8988T (cell line): ENCODE data around the gene KCNT1.

Experiments used
- DNase-seq: peaks from one replicate; pipeline ENCODE4 v3.0.0; 2011

KCNT1 gene

DNA sequence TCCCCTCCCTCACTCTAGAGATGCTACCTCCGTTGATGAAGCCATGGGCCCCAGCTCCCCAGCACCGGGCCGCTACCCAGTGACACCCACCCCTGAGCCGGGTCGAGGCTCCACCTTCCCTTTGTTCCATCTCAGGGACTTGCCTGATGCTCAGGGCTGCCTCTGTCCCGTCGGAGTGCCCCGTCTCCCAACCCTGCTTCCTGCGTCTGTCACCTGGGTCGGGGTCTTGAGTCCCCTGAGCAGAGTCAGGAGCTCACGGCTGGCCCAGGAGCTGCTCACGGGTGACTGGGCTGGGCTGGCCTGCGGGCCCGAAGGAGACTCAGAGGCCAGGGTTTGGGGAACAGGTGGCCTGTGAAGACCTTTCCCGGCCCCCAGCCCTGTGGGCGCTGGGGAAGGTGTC lies 85.3 kb downstream of the KCNT1 start:
- no peak for DNase-seq

DNA sequence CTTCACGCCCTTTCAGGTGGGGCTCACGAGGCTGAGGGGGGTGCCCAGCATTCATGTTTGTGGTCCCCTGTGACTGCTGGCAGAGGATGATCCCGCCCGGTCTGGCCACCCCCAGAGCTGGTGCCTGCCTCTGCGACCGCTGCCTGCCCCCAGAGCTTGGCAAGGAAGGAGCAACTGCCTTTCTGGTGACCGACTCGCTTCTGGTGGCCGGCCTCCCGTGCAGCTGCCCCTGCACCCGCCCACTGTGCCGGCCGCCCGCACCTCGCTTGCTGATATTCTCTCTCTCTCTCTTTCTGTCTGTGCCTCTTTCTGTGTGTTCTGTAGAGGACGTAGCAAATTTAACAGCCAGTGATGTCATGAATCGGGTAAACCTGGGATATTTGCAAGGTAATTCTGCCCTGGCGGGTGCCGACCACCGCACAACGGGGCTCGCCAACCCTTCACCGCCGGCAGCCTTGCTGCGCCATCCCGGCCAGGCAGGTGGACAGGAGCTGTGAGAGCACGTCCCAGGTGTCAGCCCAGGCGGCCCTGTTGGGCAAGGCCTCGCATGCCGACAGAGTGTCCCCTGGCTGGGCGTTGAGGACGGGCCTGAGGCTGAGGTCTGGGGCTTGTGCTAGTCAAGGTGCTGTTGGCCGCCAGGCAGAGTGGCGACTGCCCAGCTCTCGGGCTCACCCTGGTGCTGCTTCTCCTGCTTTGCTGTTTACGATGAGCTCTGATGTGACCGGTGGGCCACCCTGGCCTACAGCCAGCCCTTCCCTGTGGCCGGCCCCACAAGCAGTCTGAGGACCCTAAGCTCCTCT lies 86.0 kb downstream of the KCNT1 start:
- DNase-seq: no peak

DNA sequence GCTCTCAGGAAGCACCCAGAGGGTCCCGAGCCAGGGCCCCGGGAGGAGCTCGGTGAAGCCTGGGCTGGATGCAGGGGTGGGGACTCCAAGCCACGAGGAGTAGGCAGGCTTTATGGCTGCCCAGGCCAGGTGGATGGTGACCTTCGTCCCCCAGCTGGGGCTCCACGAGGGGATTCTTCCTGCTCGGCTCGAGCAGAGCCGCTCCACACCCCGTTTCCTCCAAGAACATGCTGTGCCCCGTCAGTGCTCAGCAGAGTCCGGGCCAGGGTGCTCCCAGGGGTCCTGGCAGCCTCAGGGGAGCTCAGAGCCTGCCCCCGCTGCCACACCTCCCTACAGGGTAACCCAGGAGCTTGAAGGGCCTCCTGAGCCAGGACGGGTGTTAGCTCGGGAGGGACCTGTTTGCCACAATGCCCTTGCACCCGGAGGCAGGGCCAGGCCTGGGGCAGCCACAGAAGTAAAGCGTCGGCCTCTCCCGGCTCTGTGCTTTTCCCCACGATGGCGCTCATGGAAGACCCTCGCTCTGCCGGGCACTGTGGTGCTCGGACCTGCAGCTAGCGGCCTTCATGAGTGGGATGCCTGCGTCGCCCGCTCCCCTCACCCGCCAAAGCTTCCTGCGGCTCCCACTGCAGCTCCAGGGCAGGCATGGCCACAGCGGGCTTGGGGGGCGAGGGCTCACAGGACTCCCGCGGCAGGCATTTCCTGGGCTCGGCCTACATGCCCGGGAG lies 86.8 kb downstream of the KCNT1 start:
- DNase-seq: no peak

DNA sequence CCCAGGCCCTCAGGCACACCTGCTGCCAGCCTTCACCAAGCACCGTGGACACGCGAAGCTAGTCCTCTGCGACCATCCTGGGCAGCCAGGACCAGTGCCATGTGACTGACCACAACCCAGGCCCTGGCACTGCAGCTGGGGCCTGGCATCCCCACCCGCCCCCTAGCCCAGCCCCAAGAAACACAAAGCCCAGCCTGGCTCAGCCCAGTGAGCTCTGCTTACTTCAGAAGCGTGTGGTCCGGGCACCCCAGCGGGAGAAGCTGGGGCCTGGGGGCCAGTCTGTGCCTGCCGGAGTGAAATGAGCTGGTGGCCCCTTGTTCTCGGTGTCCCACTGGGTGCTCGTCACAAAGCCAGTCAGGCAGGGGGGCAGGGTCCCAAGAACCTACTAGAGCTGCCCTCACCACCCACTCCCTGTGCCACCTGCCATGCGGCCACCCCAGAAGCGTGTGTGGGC lies 87.9 kb downstream of the KCNT1 start:
- peak; percentile 34 for DNase-seq

DNA sequence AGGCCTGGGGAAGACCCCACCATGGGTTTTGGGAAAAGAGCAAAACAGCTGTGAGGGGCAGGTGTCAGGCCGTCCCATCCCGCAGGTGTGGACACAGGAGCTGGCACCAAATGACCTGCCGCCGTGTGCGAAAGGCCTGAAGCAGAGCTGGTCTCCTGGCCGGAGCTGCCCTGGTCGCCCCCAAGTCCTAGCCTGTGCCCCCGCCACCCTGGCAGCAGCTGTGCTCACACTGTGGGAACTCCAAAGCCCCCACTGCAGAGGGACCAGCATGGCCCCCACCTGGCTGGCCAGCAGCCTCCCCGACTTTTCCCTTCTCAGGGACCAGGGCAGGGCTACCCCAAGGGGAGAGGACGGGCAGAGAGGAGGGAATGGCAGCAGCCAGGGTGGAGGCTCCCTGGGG lies 88.4 kb downstream of the KCNT1 start:
- no peak for DNase-seq

DNA sequence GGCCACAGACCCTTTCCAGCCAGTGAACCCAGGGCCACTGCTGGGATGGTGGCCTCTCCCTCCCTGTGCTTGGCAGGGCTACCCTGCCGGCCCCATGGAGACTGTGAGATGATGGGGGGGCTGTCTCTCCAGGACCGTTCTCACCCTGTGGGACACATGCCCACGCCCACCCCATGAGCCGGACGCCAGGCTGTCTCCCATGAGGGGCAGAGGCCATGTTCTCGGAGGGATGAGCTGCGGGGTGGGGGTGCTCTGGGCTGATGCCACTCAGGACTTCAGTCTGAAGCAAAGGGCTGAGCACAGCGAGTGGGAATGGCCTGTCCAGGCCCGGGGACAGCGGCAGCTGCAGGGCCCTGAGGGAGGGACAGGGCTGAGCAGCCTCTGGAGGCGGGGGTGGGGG lies 88.9 kb downstream of the KCNT1 start:
- DNase-seq: no peak

DNA sequence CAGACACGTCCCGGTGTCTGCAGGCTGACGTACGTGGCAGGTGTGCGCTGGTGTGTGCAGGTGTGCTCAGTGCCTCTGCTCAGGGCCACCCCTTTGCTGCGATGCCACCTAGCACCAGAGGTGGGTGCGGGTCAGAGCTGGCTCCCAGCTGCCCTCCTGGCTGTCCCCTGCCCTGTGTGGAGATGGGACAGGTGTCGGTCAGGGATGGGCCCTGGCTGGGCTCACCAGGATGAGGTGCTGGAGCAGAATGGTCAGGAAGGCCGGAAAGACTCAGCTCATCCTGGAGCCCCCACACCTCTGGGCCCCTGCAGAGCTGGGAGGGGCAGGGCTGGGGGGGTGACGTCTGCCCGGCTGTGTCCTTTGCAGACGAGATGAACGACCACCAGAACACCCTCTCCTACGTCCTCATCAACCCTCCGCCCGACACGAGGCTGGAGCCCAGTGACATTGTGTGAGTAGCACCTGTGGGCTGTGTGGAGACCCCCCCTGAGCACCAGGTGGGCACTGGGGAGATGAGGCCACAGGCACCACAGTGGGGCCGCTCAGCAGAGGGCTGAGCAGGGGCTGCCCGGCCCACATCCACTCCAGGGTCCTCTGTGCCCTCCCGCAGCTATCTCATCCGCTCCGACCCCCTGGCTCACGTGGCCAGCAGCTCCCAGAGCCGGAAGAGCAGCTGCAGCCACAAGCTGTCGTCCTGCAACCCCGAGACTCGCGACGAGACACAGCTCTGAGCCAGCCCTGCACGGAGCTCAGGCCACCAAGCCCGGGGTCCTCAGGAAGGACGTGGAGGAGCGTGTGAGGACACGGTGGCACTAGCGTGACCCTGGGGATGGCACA lies 89.7 kb downstream of the KCNT1 start:
- DNase-seq: no peak

DNA sequence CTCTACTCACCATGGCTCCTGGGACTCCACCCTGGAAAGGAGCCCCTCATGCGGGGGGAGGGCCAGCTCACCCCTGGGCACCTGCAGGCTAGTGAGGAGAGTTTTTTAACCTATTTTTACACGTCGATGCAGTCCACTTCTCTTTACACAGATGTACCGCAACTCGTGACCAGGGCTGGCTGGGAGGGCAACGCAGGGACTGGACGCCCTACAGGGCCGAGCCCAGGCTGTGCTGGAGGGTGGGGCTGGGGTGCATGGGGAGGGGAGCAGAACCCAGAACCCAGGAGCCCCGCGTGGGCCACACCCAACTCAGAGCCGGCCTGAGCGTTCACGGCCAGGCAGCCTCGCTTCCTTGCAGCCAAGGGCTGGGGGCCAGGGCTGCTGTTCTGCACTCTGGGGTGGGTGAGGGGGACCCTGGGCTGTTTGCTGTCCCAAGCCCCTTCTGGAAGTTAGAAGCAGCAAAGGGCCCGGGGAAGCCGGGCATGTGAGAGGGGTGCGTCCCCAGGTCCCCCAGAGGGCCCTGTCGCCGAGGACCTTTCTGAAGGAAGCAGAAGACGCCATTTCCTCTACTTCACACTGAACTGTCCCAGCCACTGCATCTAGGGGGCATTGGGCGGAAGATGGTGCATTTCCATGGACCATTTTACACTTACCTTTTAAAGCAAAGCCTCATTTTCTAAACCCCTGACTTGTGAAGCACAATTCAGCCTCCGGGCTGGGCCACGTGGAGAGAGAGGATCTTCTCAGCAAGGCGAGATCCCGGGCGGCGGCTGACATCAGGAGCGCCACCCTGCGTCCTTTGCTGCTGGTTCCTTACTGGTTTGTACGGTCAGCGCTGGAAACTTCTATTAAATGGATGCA lies 90.5 kb downstream of the KCNT1 start:
- DNase-seq: peak; percentile 31

DNA sequence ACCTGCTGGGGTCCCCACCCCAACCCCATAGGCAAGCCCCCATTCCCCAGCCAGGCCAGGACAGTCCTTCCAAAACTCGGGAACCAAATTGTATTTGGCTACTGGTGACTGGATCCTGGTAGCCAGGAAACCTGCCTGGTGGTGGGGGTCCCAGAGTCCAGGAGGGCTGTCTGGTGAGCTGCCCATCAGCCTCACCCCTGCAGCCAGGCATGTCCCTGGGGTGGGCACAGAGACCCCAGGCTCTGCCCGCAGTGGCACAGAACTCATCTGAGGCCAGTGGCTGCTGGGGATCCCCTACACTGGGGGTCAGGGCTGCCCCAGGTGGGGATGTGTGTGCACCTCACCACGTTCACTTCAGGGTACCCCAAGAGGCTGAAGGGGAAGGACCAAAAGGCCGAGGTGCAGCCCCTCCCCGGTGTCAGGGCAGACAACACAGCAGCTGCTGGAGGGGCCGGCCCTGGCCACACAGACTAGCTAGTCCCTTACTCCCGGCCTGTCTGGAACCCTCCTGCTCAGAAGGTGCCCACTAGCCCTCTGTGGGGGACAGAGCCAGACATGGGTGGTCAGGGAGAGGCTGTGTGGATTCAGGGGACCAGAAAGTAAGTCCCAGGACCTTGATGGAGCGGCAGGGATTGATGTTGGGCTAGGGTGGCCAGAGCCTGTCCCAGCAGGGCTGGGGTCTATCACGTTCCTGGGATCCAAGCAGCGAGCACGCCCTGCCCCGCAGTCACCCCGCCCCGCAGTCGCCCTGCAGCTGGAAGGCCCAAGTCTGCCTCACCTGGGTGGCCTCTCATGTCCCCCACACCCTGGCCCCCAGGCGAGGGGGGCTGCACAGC lies 91.5 kb downstream of the KCNT1 start:
- no peak for DNase-seq

DNA sequence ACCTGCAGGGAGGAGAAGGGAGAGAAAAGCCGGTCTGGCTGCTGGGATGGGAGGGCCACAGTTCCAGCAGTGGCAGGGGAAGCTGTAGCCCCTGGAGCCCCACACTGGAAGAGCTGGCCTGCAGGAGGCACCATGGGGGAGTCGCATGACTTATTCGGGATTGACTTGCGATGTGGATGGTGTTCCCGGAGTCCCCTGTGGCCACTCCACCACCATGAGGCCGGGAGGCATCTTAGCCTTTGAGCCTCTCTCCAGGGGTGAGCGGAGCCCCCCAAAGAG lies 92.0 kb downstream of the KCNT1 start:
- DNase-seq: no peak

DNA sequence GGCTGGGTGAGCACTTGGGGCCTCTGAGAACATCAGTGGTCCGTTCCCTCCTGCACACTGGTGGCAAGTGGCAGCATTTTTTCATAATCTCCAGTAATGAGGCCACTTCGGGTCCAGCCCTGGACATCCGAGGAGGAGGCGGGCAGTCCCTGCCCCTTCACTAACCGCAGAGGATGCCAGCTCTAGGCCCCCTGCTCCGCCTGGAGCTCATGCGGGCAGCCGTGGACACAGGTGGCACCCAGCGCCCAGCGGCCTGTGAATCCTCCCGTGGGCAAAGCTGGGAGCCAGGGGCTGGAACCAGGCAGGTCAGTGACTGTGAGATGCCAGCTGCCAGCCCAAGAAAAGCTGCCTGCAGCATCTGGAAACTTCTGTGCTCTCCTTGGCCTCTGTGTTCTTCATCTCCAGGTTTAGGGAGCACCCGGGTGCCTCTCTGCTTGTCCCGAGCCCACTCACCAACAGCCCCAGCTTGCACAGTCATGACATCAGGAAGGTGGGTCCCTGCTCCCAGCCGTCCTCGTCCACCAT lies 92.4 kb downstream of the KCNT1 start:
- DNase-seq: no peak

DNA sequence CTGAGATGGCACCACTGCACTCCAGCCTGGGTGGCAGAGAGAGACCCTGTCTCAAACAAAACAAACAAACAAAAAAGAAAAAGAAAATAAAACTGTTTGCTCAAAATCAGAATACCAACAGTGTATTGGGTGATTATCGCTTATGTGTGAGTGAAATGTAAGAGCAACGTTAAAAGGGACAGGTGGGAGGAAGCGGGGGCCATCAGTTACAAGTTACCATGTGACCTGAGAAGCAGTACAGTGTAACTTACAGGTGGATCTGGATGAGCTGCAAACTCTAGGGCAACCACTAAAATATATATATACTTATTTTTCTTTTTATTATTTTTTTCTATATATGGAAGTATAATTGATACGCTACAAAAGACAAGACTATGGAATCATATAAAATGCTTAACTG lies 93.4 kb downstream of the KCNT1 start:
- DNase-seq: no peak

DNA sequence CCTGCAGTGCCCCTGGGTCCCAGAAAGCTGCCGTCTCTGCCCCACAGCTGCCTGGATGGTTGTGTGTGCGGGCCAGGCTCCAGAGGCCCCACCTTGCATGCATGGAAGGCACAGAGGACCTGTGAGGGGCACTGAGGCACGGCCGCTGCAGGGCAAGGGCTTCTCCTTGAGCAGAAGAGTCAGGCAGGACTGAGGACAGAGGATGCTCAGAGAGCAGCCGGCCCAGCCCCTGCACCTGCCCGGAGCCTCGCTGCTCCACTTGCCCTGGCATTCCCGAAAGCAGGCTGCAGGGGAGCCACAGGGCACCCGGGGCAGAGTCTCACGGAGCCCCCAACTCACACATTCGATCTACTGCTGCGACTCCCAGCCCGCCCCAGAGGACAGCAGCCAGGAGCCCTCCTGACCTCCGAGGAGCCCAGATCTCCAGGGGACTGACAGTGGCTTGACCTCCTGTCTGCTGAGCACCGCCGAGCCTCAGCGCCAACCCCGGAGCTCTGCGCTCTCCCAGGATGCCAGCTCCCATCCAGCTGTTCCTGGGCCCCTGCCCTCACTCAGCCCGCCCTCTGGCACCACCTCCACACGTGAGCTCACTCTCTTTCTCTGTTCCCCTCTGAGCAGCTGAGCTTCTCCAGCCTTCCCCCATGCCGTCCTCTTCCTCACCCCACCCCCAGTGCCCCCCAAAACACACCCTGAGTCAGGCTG lies 95.0 kb downstream of the KCNT1 start:
- peak; percentile 35 for DNase-seq

DNA sequence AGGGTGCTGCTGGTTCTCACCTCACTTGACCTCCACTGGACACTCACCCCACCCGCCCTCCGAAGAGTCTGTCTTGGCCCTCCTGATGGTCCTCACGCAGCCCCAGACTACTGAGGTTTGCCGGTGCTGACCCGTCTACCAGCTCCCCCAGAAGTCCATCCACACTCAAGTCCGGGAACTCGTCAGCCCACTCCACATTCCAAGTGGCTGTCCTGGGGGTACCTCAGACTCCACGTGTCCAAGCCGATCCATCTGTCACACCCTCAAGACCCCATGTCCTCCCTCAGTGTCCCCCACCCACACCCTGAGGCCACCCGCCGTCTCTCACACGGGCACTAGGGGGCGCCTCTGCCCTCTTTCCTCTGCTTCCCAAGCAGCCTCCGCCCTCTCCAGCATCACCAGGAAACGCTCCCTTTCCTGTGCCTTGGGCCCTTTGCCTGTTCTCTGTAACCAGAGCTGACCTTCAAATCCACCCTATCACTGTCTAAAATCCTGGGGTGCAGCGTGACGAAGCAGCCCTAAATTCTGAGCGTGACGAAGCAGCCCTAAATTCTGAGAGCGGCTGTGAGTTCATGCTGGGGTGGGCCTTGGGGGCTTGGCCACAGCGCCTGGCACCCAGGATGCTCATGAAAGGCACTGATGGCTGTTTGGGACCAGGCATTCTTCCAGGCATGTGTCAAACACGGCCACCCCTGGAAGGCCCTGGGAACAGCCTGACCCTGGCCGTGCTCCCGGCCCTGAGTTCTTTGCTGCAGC lies 95.7 kb downstream of the KCNT1 start:
- DNase-seq: peak; percentile 96

DNA sequence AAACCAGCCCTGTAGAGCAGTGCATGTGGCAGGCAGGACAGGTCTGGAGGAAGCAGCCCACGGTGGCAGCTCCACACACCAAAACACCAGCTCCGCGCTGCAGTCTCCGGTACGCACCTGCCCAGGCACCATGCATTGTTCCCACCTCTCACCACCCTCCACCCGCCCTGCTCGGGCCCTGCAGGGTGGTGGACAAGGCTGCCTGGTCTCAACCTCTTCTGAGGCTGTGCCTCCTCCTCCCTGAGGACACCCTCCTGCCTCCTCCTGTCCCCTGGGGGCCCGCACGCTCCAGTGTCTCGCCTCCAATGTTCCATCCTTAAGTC lies 96.2 kb downstream of the KCNT1 start:
- no peak for DNase-seq

DNA sequence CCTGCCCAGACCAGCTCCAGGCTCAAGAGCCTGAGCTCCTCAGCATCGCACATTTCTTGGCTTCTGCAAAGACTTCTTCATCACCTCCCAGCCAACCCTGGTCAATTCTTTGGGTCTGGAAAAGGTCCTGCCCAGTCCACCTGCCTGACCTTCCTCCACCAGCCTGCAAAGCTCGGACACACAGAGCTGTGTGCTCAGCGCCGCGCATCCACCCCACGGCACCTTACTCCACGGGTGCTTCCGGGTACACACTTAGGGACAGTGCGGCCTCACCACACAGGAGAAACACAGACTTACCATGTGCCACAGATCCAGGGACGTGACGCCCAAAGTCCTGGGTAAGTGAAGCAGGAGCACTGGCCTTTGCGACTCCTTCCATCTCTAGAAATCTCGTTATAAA lies 97.3 kb downstream of the KCNT1 start:
- DNase-seq: no peak

DNA sequence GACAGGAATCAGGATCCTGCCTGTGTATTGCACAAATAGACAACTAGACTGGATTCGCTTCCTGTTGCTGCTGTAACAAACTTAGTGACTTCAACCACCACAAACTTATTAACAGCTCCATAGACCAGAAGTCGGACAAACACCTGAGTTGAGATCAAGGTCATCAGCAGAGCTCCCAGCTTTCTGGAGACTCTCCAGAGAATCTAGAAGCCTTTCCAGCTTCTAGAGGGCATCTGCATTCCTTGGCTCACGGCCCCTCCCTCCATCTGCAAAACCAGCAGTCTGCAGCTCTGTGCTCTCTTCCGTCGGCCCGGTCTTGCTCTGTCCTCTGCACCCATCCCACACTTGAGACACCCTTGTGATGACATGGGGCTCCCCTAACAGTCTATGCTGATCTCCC lies 99.1 kb downstream of the KCNT1 start:
- no peak for DNase-seq

DNA sequence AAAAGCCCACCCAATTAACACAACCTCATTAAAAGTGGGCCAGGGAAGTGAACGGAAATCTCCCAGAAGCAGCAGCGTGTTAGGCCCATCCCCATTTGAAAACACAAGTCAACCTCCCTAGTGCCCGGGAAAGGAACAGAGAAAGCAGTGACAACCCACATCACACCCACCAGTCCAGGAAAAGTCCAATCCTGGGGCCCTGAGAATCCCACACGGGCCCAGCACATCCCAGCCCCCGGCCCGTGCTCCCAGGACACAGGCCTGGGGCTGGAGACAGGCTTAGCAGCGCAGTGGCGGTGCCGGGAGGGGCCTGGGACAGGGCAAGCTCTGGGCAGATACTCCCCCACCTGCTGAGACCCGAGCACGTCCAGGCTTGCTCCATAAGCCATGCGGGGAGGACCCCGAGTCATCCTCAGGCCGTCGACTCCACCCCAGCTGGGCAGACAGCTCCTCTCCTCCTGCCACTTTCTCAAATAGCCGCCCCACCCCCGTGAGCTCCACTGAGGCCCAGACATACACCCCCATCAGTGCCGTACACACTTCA lies 101.0 kb downstream of the KCNT1 start:
- no peak for DNase-seq

DNA sequence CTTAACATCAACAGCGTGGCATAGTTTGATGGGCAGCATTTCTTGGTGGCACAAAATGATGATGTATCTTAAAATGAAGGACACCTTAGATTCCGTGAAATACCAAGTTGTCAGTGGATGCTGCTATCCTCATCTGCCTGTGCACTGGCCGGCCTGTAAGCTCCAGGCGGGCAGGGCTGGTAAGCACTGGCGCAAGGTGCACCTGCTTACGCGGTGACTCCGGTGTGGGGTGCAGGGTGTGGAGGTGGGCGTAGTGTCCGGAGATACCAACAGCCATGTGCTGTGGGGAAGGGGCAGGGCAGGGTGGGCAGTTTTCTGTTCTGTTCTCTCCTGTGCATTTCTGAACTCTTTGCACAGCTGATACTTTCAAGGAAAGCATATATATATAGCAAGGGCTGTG lies 101.5 kb downstream of the KCNT1 start:
- no peak for DNase-seq
